Esophagus squamous epithelium (tissue), 5 donors: ENCODE measurements around the gene DEFB124. TPM values are rescaled to one million over a fixed set of nuclear protein-coding genes. Genes with fewer than 3 reads are reported as not detected.
"Not testable (repeated sequence)": the region's sequence is repeated elsewhere in the genome, so short reads cannot be mapped to it uniquely, and the experiment has no call there.

Experiments used
- DNase-seq: peaks from one replicate; lab custom pipeline; 2025; lab: John Stamatoyannopoulos, UW
- H3K27ac ChIP-seq, 4 donors: fragments of 200-600 bp; sonication (generic); one replicate each; pipeline ENCODE4 v1.5.1; 2016 to 2019; ENCODE audit warnings: mild to moderate bottlenecking in 1 of 4
- H3K27me3 ChIP-seq, 4 donors: fragments of 200-600 bp; sonication (generic); 1 replicate in 3 of 4; 2 replicates in 1 of 4; pipeline versions ENCODE4 v1.5.1 to v1.6.0; 2017 to 2021; ENCODE audit warnings: antibody characterized with exemption in 1 of 4
- H3K36me3 ChIP-seq, 3 donors: fragments of 200-600 bp; sonication (generic); one replicate each; pipeline ENCODE4 v1.5.1; 2016 to 2019
- H3K4me1 ChIP-seq, 3 donors: fragments of 200-600 bp; sonication (generic); one replicate each; pipeline ENCODE4 v1.5.1; 2017 to 2019
- H3K4me3 ChIP-seq, 4 donors: fragments of 200-600 bp; sonication (generic); 1 replicate in 3 of 4; 2 replicates in 1 of 4; pipeline ENCODE4 v1.5.1; 2016 to 2019; ENCODE audit warnings: mild to moderate bottlenecking in 2 of 4, moderate library complexity in 1 of 4
- H3K9me3 ChIP-seq, 3 donors: fragments of 200-600 bp; sonication (generic); one replicate each; pipeline ENCODE4 v1.5.1; 2016 to 2019
- CTCF ChIP-seq, 6 experiments: fragments of 450-650 bp in 4 of 6; fragments of 200-600 bp in 2 of 6; sonication (generic) in 2 of 6; IDR thresholded peaks; one replicate each; pipeline ENCODE4 v1.5.1; 2016 to 2019; ENCODE audit warnings: antibody characterized with exemption in 6 of 6, mild to moderate bottlenecking in 4 of 6, moderate library complexity in 4 of 6
- POLR2A ChIP-seq, 4 donors: fragments of 450-650 bp; IDR thresholded peaks; one replicate each; pipeline ENCODE4 v1.6.1; 2017; ENCODE audit warnings: antibody characterized with exemption in 4 of 4, mild to moderate bottlenecking in 4 of 4, moderate library complexity in 3 of 4
- WGBS, 2 donors: methylation state at CpG; one replicate each; pipeline ENCODE4 v1.1.5; 2018; 5-methylcytosine and 5-hydroxymethylcytosine counted together
- intact Hi-C: fragments of 100-400 bp; cut with DNase I; formaldehyde crosslinking; loops from one replicate; pipeline ENCODE4 v1.15.0; 2022
- total RNA-seq, 4 donors: library from RNA; depleted of rRNA; stranded (reverse); fragments of >200 nt; gene quantifications; one replicate each; pipeline ENCODE4 v1.1.0, GENCODE V29; 2016
- donor health status: DM: yes; HTN: yes; CAD: no.

DEFB124 gene
- total RNA-seq, 4 donors from 2014 or later = not detected

GRCh38 chr20:31446084-31446819, 28.7 kb downstream of the DEFB124 start:
- intact Hi-C loops = no loop called here
- H3K27me3 ChIP-seq = peaks cover 0 to 15% (median 0%) of the 10 kb centered on the region in 4 donors
- H3K9me3 ChIP-seq = no peaks in the 10 kb centered on the region
- H3K4me1 ChIP-seq = no peaks in the 10 kb centered on the region
- H3K4me3 ChIP-seq = no peak overlapping the region
- TF ChIP-seq CTCF (IDR thresholded peaks at IDR 0.05) (no peak), POLR2A (IDR thresholded peaks at IDR 0.05) (no peak)
- H3K36me3 ChIP-seq = no peaks in the 10 kb centered on the region
- WGBS, 2 donors = 69 to 73% methylated on average over 12 of the region's 12 CpGs
- no peak for DNase-seq
- no peak overlapping the region for H3K27ac ChIP-seq

- Histone ChIP-seq H3K27ac (no peak within 1 kb of the TSS), H3K36me3 (no peaks in the 10 kb centered on the region), H3K4me3 (no peak within 1 kb of the TSS), H3K4me1 (no peaks in the 10 kb centered on the region), H3K9me3 (no peaks in the 10 kb centered on the region), H3K27me3 (peaks cover 0 to 19% (median 0%) of the 10 kb centered on the region in 4 donors)
- intact Hi-C loops = no loop called here
- TF ChIP-seq CTCF (IDR thresholded peaks at IDR 0.05) (no peak), POLR2A (IDR thresholded peaks at IDR 0.05) (no peak)
- 63 to 76% methylated on average over 6 to 13 of the region's 16 CpGs for WGBS, 2 donors
- no peak for DNase-seq
Observed at GRCh38 chr20:31440012-31440659, 34.8 kb downstream of the DEFB124 start, which contains the start of gene DEFB123. Gene DEFB123, plus strand, starts transcription at chr20:31440632. Its CDS starts 67 bp downstream, at chr20:31440699.

- WGBS, 2 donors = 42 to 47% methylated on average over 4 of the region's 4 CpGs
Observed at GRCh38 chr20:31430568-31431115, 44.3 kb downstream of the DEFB124 start.

GRCh38 chr20:31427576-31427975, 47.4 kb downstream of the DEFB124 start:
- DNase-seq, H3K4me1 ChIP-seq, intact Hi-C loops, H3K36me3 ChIP-seq, H3K27ac ChIP-seq, H3K4me3 ChIP-seq, H3K27me3 ChIP-seq, H3K9me3 ChIP-seq: not testable (repeated sequence)
- WGBS, 2 donors = no CpG with 5 or more reads among the region's 31 CpGs

More at GRCh38 chr20:31430568-31431115, 44.3 kb downstream of the DEFB124 start:
- Histone ChIP-seq H3K36me3 (no peaks in the 10 kb centered on the region), H3K27ac (no peak overlapping the region), H3K4me1 (no peaks in the 10 kb centered on the region), H3K9me3 (no peaks in the 10 kb centered on the region), H3K27me3 (peaks cover 0 to 5% (median 0%) of the 10 kb centered on the region in 4 donors), H3K4me3 (no peak overlapping the region)
- intact Hi-C loops = no loop called here
- TF ChIP-seq CTCF (IDR thresholded peaks at IDR 0.05) (no peak), POLR2A (IDR thresholded peaks at IDR 0.05) (no peak)
- DNase-seq = no peak

- H3K4me1 ChIP-seq, intact Hi-C loops, H3K36me3 ChIP-seq, H3K4me3 ChIP-seq, DNase-seq, H3K9me3 ChIP-seq, H3K27me3 ChIP-seq, H3K27ac ChIP-seq: not testable (repeated sequence)
- WGBS, 2 donors = no CpG with 5 or more reads among the region's 48 CpGs
Observed at GRCh38 chr20:31426891-31427551, 47.9 kb downstream of the DEFB124 start.
